TTC549 (cell line): ENCODE results near the gene RERE.

Source experiments
- FAIRE-seq: peaks from 2 replicates; lab custom pipeline; 2012; peaks lifted over from hg19 to GRCh38; lab: Jason Lieb, UNC

RERE gene

GRCh38 chr1:8345621-8346415 lies 471.6 kb downstream of the RERE start:
- no peak for FAIRE-seq

- no peak for FAIRE-seq
Observed at GRCh38 chr1:8344893-8345507, 472.4 kb downstream of the RERE start.

GRCh38 chr1:8343464-8344001 lies 473.9 kb downstream of the RERE start:
- FAIRE-seq, result no peak

- FAIRE-seq, result no peak
Observed at GRCh38 chr1:8343044-8343443, 474.4 kb downstream of the RERE start.

- no peak for FAIRE-seq
Observed at GRCh38 chr1:8342325-8342724, 475.1 kb downstream of the RERE start.

GRCh38 chr1:8340448-8340847 lies 477.0 kb downstream of the RERE start:
- FAIRE-seq, result no peak

GRCh38 chr1:8339203-8339600 lies 478.2 kb downstream of the RERE start:
- no peak for FAIRE-seq

- no peak for FAIRE-seq
Observed at GRCh38 chr1:8338526-8339202, 478.8 kb downstream of the RERE start.

- FAIRE-seq, result no peak
Observed at GRCh38 chr1:8337776-8338525, 479.5 kb downstream of the RERE start.

GRCh38 chr1:8335246-8335645 lies 482.2 kb downstream of the RERE start:
- FAIRE-seq, result no peak

- FAIRE-seq, result no peak
Observed at GRCh38 chr1:8334106-8334851, 483.2 kb downstream of the RERE start.

GRCh38 chr1:8333246-8333987 lies 484.0 kb downstream of the RERE start:
- no peak for FAIRE-seq

GRCh38 chr1:8332806-8333205 lies 484.6 kb downstream of the RERE start:
- FAIRE-seq, result no peak

- FAIRE-seq, result no peak
Observed at GRCh38 chr1:8330271-8331125, 486.9 kb downstream of the RERE start.

- no peak for FAIRE-seq
Observed at GRCh38 chr1:8329858-8330257, 487.6 kb downstream of the RERE start.

GRCh38 chr1:8329439-8329838 lies 488.0 kb downstream of the RERE start:
- no peak for FAIRE-seq

GRCh38 chr1:8328271-8328670 lies 489.2 kb downstream of the RERE start:
- FAIRE-seq, result no peak

GRCh38 chr1:8326265-8326664 lies 491.2 kb downstream of the RERE start:
- FAIRE-seq, result no peak

- FAIRE-seq, result no peak
Observed at GRCh38 chr1:8325771-8326170, 491.7 kb downstream of the RERE start.
